ENCODE measurements around the gene KATNB1. TPM values are rescaled to one million over a fixed set of nuclear protein-coding genes. Genes with fewer than 3 reads are reported as not detected.
"Not testable (repeated sequence)": the region's sequence is repeated elsewhere in the genome, so short reads cannot be mapped to it uniquely, and the experiment has no call there.

Gene KATNB1
- total RNA-seq, 2 experiments from 2014 or later: 31.1 to 31.4 TPM

DNA sequence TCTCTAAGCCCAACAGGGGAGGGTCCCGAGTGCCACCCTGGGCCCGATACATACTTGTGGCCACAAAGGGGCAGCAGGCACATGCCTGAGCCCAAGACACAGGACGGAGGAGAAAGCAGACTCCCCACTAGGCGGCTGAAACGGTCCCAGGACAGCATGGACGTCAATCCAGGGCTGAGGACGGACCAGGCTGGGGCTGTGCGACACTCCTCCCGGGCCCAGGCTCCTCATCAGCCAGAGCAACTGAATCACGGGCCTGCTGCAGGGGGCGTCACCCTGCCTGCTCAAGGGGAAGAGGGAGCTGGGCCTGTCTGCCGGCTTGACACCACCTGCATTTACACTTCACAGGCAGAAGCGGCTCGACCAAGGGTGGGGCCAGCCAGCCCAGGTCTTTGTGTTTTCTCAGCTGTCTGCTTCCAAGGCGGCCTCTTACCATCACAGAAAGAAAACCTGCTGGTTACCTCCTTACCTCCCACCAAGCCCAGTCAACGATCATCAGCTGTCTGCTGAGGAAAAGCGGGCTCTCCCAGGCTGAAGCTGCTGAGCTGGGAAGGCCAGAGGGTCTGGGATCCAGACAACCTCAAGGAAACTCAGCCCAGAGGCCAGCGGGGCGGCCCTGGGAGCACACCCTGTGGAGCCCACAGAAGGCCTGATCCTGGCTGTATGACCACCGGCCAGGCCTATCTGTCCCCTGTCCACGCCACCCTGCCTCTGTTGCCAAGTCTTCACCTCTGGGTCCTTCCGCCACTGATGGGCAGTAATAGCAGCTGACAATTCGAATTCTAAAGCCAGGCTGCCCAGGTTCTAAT is 40.3 kb downstream of the KATNB1 start:
- ATAC-seq (ENCODE audit: low read depth): no peak
- POLR2A ChIA-PET: no interaction called here

DNA sequence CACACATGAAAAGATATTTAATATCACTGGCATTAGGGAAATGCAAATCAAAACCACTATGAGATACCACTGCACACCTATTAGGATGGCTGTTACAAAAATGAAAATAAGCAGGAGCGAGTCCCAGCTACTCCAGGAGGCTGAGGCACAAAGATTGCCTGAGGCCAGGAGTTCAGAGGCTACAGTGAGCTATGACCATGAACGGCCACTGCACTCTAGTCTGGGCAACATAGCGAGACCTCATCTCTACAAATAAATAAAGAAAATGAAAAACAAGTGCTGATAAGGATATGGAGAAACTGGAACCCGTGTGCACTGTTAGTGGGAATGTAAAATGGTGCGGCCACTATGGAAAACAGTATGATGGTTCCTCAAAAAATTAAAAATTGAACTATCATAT is 43.1 kb downstream of the KATNB1 start:
- Mint-ChIP-seq H3K27me3 (peaks cover 3% of the 10 kb centered on the region), H3K9me3 (no peaks in the 10 kb centered on the region), H3K27ac (no peak overlapping the region), H3K4me3 (no peak overlapping the region), H3K36me3 (no peaks in the 10 kb centered on the region), H3K4me1 (no peaks in the 10 kb centered on the region)
- no peak for ATAC-seq (ENCODE audit: low read depth)
- POLR2A ChIA-PET: no interaction called here
- no peak for DNase-seq

More for the DNA sequence above, 40.3 kb downstream of the KATNB1 start:
- no peak overlapping the region for H3K27ac Mint-ChIP-seq
- H3K36me3 Mint-ChIP-seq: no peaks in the 10 kb centered on the region
- H3K27me3 Mint-ChIP-seq: peaks cover 3% of the 10 kb centered on the region
- DNase-seq: no peak
- no peaks in the 10 kb centered on the region for H3K9me3 Mint-ChIP-seq
- no peaks in the 10 kb centered on the region for H3K4me1 Mint-ChIP-seq
- H3K4me3 Mint-ChIP-seq: no peak overlapping the region

DNA sequence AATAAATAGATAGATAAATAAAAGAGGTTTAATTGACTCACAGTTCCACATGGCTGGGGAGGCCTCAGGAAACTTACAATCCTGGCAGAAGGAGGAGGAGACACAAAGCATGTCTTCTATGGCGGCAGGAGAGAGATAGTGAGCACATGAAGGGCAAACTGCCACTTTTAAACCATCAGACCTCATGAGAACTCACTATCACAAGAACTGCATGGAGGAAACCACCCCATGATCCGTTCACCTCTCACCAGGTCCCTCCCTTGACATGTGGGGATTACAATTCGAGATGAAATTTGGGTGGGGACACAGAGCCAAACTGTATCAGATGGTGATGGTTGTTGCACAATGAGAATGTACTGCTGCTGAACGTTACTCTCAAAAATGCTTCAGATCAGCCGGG is 44.3 kb downstream of the KATNB1 start:
- POLR2A ChIA-PET; H3K36me3 Mint-ChIP-seq; DNase-seq; H3K27ac Mint-ChIP-seq; H3K4me1 Mint-ChIP-seq; H3K27me3 Mint-ChIP-seq; H3K4me3 Mint-ChIP-seq; ATAC-seq (ENCODE audit: low read depth); H3K9me3 Mint-ChIP-seq: not testable (repeated sequence)

DNA sequence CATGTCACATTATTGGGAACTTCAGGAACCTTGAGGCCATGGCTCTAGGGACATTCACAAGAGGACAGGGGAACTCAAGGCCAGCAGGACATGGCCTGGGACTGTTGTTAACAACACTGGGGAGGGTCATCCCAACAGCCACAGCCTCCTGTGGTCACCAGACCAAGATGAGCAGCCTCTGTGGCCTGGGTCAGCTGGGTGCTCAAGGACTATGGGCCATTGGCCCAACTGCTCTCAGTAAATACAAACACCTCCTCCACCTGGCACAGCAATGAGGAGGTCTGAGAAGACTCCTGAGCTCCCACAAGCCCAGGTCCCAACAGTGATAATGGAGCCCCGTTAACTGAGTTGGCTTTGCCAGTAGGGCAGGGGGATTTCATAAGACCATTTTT is 45.8 kb downstream of the KATNB1 start:
- no peak overlapping the region for H3K27ac Mint-ChIP-seq
- H3K9me3 Mint-ChIP-seq: no peaks in the 10 kb centered on the region
- no peaks in the 10 kb centered on the region for H3K4me1 Mint-ChIP-seq
- H3K4me3 Mint-ChIP-seq: no peak overlapping the region
- peaks cover 3% of the 10 kb centered on the region for H3K27me3 Mint-ChIP-seq
- ATAC-seq (ENCODE audit: low read depth) (no peak), DNase-seq (no peak)
- H3K36me3 Mint-ChIP-seq: no peaks in the 10 kb centered on the region
- POLR2A ChIA-PET: no interaction called here

DNA sequence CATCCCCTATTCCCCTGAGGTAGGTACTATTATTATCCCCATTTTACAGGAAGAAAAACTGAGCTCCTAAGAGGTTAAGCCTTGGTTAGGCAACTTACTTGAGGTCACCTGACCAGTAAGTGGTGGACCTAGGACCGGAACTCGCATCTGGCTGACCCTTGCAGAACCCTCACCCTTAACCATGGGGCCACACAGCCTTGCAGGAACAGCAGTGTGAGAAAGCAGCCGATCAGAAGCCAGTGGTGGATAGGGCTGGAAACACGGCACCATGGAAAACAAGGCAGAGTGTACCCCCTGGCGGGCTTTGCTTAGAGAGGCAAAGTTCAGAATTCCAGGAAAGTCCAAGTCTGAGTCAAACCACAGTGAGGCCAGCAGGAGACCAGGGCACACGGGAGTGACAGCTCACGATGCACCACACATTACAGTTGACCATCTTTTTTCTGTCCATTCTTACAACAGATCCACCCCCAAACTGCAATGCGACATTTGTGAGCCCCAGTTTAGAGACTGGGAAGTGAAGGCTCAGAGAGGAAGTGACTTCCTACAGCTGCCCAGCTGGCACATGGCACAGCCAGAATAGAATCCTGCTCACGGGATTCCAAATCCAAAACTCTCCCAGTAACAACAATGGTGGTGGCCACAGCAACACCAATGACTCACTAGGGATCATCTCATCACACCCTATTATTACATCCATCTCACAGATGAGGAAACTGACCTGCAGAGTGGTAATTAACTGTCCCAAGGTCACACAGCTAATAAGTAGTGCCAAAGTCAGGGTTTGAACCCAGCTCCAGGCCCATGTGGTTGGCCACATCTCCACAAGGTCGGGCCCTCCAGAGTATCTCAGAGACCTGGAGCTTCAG is 46.4 kb downstream of the KATNB1 start:
- Mint-ChIP-seq H3K4me3 (no peak overlapping the region), H3K36me3 (no peaks in the 10 kb centered on the region), H3K9me3 (no peaks in the 10 kb centered on the region), H3K4me1 (no peaks in the 10 kb centered on the region), H3K27ac (peak overlapping the region; percentile 56), H3K27me3 (peaks cover 3% of the 10 kb centered on the region)
- POLR2A ChIA-PET: no interaction called here
- ATAC-seq (ENCODE audit: low read depth) (no peak), DNase-seq (no peak)

DNA sequence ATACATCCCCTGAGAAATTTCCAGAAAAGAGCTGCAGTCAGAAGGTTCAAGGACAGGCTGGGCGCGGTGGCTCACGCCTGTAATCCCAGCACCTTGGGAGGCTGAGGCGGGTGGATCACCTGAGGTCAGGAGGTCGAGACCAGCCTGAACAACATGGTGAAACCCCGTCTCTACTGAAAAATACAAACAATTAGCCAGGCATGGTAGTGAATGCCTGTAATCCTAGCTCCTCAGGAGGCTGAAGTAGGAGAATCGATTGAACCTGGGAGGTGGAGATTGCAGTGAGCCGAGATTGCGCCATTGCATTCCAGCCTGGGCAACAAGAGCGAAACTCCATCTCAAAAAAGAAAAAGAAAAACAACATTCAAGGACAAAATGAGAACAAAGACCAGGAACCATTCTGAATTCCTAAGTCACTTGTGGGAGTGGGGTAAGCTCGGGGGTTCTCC is 47.1 kb downstream of the KATNB1 start:
- POLR2A ChIA-PET: not testable (repeated sequence)

DNA sequence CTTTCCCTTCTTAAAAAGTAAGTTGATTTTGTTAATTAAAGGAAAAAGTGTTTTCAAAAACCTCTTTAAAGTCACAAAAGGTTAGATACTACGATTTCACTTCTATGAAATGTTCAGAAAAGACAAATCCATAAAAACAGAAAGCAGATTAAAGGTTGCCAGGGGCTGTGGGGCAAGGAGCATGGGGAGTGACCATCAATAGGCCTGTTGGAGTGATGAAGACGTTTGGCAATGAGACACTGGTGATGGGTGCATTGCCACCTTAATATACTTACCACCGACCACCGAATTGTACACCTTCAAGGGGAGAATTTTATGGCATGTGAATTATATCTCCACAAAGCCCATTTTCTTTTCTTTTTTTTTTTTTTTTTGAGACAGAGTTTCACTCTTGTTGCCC is 47.5 kb downstream of the KATNB1 start:
- Mint-ChIP-seq H3K36me3 (no peaks in the 10 kb centered on the region), H3K27ac (no peak overlapping the region), H3K4me1 (no peaks in the 10 kb centered on the region), H3K27me3 (peaks cover 3% of the 10 kb centered on the region), H3K9me3 (no peaks in the 10 kb centered on the region), H3K4me3 (no peak overlapping the region)
- no peak for DNase-seq
- no peak for ATAC-seq (ENCODE audit: low read depth)
- POLR2A ChIA-PET: no interaction called here

More for the DNA sequence above, 47.1 kb downstream of the KATNB1 start:
- H3K27me3 Mint-ChIP-seq; H3K36me3 Mint-ChIP-seq; ATAC-seq (ENCODE audit: low read depth); H3K4me3 Mint-ChIP-seq; H3K27ac Mint-ChIP-seq; H3K4me1 Mint-ChIP-seq; H3K9me3 Mint-ChIP-seq; DNase-seq: not testable (repeated sequence)

DNA sequence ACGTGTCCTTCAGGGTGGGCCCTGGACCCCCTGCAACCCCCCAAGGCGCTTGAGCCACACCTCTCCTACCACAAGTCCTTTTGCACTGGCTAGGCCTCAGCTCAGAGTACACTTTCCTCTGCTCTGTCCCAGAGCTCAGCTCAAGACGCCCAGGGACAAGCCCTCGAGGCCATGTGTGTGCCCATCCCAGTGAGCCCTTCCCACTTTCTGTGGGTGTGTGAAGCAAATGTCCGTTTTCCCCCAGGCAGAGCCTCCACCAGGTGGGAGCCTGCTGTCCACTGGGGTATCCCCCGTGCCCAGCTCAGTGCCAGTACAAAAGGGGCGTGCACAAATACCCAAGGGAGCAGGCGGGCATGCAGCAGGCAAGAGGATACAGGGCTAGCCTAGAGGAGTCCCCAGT is 48.3 kb downstream of the KATNB1 start:
- peaks cover 3% of the 10 kb centered on the region for H3K27me3 Mint-ChIP-seq
- no peaks in the 10 kb centered on the region for H3K36me3 Mint-ChIP-seq
- ATAC-seq (ENCODE audit: low read depth): no peak
- no peak overlapping the region for H3K4me3 Mint-ChIP-seq
- H3K27ac Mint-ChIP-seq: no peak overlapping the region
- H3K4me1 Mint-ChIP-seq: no peaks in the 10 kb centered on the region
- POLR2A ChIA-PET: no interaction called here
- H3K9me3 Mint-ChIP-seq: no peaks in the 10 kb centered on the region
- no peak for DNase-seq

DNA sequence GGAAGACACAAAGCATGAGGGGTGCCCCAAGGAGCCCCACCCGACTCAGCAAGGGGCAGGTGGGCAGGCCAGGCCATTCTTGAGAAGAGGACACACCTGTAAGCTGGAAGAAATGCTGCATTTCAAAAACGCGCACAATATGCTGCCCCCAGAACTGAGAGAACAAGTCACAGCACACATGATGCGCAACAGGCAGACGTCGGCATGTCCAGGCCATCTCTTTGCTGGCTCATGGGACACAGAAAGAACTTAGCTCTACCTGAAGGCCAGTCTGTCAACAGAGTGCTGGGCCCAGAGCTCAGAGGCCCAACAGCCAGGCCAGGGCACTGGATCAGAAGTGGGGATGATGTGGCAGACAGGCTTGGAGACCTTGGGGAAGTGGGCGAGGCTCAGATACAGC is 48.8 kb downstream of the KATNB1 start:
- Mint-ChIP-seq H3K4me3 (no peak overlapping the region), H3K27me3 (no peaks in the 10 kb centered on the region), H3K36me3 (no peaks in the 10 kb centered on the region), H3K4me1 (no peaks in the 10 kb centered on the region), H3K27ac (peak overlapping the region; percentile 8), H3K9me3 (no peaks in the 10 kb centered on the region)
- POLR2A ChIA-PET: no interaction called here
- ATAC-seq (ENCODE audit: low read depth) (no peak), DNase-seq (no peak)

DNA sequence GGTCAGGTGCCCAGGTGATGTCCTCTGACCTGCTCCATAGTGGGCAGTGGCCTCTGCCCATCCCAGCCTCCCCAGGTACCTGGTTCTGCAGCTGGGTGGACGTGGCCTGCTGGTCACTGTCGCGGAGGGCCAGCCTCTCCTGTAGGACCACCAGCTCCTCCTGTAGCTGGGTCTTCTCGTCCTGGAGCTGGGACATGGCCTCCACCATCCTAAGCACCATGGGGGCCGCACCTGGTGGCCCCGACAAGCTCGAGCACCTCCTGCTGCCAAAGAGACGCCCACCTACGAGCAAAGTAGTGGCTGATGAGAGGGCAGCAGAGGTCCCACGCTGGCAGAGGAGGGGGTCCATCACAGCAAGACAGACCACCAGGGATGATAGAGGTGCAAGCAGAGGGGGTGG is 49.8 kb downstream of the KATNB1 start:
- H3K36me3 Mint-ChIP-seq: no peaks in the 10 kb centered on the region
- POLR2A ChIA-PET: no interaction called here
- DNase-seq (no peak), ATAC-seq (ENCODE audit: low read depth) (no peak)
- no peaks in the 10 kb centered on the region for H3K4me1 Mint-ChIP-seq
- no peak overlapping the region for H3K4me3 Mint-ChIP-seq
- no peak overlapping the region for H3K27ac Mint-ChIP-seq
- no peaks in the 10 kb centered on the region for H3K27me3 Mint-ChIP-seq
- no peaks in the 10 kb centered on the region for H3K9me3 Mint-ChIP-seq

DNA sequence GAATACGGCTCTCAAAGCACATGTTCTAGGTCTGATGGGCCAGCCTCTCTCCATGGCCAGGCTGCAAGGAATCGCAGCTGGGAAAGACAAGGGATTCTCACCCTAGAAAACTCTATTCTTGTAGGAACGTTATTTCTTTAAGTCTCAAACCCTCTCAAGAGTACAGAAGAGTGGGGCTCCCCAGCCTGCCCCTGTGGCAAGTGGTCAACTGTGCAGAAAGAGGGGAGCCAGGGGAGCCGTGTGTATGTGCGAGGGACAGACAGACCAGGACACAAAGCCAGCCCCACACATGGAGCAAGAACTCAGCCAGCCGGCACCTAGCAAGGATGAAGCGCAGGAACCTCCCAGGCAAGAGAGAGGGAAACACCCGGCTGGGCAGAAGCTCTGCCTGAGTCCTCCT is 50.4 kb downstream of the KATNB1 start:
- H3K4me3 Mint-ChIP-seq: no peak overlapping the region

DNA sequence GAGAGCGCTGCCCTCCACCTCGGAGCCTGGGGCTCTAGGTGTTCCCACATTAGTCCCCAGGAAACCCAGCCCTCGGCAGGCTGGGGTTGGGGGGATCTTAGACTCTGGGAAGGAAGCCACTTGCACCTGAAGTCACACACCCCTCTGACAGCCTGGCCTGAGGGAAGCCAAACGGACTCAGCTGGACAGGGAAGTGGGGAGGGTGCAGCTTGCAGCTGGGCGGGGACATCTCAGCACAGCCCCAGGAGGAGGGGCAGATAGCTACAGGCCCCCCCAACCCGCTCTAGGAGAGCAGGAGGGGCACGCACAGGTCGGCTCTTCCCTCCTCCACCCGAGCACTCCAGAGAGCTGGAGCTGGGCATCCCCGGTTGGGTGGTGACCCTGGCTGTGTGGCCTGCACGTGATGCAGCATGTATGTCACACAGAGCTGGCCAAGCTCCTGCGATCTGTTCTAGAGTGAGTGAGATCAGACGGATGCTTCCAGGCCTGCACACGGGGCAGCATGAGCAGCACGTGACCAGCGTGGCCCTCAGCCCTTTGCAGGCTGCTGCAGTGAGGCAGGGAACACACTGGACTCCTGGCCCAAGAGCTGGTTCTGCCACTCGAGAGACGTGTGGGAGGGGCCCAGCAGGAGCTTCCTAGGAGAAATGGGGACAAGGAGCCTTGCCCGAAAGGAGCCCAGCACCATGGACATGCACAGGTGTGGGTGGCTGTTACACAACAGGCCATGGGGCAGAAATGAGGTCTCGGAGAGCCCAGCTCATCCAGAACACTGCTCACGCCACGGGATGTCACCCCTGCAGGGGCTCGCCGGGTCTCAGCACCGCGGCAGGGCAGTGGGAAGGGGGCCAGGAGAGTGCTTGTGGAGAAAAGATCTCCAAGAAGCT is 51.3 kb downstream of the KATNB1 start:
- Mint-ChIP-seq H3K4me3 (no peak overlapping the region), H3K27me3 (no peaks in the 10 kb centered on the region), H3K27ac (no peak overlapping the region), H3K36me3 (no peaks in the 10 kb centered on the region), H3K9me3 (no peaks in the 10 kb centered on the region), H3K4me1 (no peaks in the 10 kb centered on the region)
- DNase-seq (no peak), ATAC-seq (ENCODE audit: low read depth) (no peak)
- POLR2A ChIA-PET: interaction anchor here (0.6 kb wide), 1 partner anchor 43 kb away, joined by 4 read pairs; no protein-coding TSS in a partner anchor

More for the DNA sequence above, 50.4 kb downstream of the KATNB1 start:
- no peaks in the 10 kb centered on the region for H3K36me3 Mint-ChIP-seq
- no peak overlapping the region for H3K27ac Mint-ChIP-seq
- no peaks in the 10 kb centered on the region for H3K9me3 Mint-ChIP-seq
- no peak for DNase-seq
- H3K4me1 Mint-ChIP-seq: no peaks in the 10 kb centered on the region
- ATAC-seq (ENCODE audit: low read depth): no peak
- POLR2A ChIA-PET: no interaction called here
- no peaks in the 10 kb centered on the region for H3K27me3 Mint-ChIP-seq

DNA sequence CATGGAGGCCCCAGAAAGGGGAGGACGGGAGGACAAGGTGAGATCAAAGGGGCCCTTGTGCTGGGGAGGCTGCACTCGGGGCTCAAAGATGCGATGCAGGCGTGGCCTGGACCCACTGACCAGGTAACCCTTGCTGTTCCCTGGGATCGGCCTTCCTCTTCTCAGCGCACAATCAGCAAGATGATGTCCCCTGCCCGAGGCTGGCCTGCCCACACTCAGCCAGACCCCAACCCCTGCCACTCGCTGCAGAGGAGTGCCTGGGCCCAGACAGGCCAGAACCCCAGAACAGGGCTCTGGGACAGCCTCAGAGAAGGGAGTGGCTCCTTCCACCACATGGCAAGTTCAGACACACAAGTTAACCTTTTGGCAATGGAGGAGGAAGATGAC is 51.9 kb downstream of the KATNB1 start:
- POLR2A ChIA-PET: interaction anchor here (0.6 kb wide), 1 partner anchor 42 kb away, joined by 4 read pairs; no protein-coding TSS in a partner anchor
- Mint-ChIP-seq H3K4me1 (no peaks in the 10 kb centered on the region), H3K27ac (no peak overlapping the region), H3K36me3 (no peaks in the 10 kb centered on the region), H3K4me3 (no peak overlapping the region), H3K9me3 (no peaks in the 10 kb centered on the region), H3K27me3 (peaks cover 3% of the 10 kb centered on the region)
- ATAC-seq (ENCODE audit: low read depth) (no peak), DNase-seq (no peak)

Data from activated naive CD8-positive, alpha-beta T cell treated with anti-CD3 and anti-CD28 coated beads, Interleukin-2, amount 10 ng/mL, durations not matched to agents 7 days and 5 days (primary cell).